ENCODE results near the gene BARX1. TPM values are rescaled to one million over a fixed set of nuclear protein-coding genes. Genes with fewer than 3 reads are reported as not detected.

The BARX1 gene
- total RNA-seq, 1 donor from 2014 or later: not detected

DNA sequence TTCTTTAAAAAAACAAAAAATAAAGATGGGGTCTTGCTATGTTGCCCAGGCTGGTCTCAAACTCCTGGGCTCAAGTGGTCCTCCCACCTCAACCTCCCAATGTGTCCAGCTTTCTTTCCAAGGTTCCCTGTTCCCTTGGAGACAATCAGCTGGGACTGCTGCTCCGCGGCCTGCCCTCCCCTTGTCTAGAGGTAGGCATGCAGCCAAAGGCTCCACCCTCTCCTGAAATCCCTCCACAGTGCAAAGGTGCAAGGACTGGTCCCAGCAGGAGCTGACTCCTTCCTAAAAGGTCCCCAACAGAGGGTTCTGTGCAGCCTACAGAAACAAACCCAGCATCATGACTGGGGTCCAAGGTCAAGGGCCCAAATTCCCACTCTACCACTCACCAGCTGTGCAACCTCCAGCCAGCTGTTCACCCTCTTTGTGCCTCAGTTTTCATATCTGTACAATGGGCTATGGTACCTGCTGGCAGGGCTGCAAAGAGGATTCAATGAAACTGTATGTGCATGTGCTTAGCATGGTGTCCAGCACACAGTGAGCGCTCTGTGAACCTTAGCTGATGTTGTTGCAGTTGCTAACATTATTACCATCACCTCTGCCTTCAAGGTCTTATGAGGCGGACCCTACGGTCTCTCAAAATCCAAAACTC, 47.5 kb downstream of the BARX1 start:
- H3K27me3 ChIP-seq (ENCODE audit: low read depth): peaks cover 35% of the 10 kb centered on the region
- intact Hi-C loops (cut with DNase I): no loop called here
- H3K27ac ChIP-seq: no peak overlapping the region
- H3K9me3 ChIP-seq: no peaks in the 10 kb centered on the region
- no peaks in the 10 kb centered on the region for H3K4me1 ChIP-seq
- DNase-seq: peak; percentile 13
- H3K36me3 ChIP-seq: no peaks in the 10 kb centered on the region
- no peak for ATAC-seq
- H3K4me3 ChIP-seq: no peak overlapping the region
- TF ChIP-seq CTCF (IDR thresholded peaks at IDR 0.05): no peak

DNA sequence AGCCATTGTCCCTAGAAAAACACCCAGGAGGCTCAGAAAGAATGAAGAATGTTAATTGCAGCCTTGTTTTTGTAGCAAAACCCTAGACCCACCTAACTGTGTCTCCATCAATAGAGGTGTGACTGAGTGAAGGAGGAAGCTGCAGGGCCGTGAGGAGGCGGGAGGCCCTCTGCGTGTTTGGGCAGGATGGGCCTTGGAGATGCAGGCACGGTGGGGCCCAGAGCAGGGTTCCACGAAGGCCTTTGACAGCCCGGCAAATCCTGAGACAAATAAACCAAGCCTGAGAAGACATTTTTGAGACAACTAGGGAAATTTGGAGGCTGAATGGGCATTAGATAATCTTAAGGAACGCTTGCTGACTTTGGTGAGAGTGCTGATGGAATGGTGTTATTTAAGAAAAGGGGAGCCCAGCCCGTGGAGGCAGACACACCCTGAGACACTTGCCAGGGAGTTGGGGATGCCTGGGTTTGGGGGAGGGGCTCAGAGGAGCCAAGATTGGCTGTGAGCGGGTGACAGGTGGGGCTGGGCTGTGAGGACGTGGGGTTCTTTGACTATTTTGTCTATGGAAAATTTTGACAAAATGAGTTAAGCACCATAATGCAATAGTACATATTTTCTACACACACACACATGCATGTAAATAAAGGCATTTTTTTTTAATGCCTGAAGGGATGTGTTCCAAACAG, 48.8 kb downstream of the BARX1 start:
- Histone ChIP-seq H3K27ac (no peak overlapping the region), H3K27me3 (ENCODE audit: low read depth) (peaks cover 34% of the 10 kb centered on the region), H3K36me3 (no peaks in the 10 kb centered on the region), H3K9me3 (no peaks in the 10 kb centered on the region), H3K4me3 (no peak overlapping the region), H3K4me1 (no peaks in the 10 kb centered on the region)
- no peak for TF ChIP-seq CTCF (IDR thresholded peaks at IDR 0.05)
- no peak for DNase-seq
- intact Hi-C loops (cut with DNase I): no loop called here
- ATAC-seq: no peak

DNA sequence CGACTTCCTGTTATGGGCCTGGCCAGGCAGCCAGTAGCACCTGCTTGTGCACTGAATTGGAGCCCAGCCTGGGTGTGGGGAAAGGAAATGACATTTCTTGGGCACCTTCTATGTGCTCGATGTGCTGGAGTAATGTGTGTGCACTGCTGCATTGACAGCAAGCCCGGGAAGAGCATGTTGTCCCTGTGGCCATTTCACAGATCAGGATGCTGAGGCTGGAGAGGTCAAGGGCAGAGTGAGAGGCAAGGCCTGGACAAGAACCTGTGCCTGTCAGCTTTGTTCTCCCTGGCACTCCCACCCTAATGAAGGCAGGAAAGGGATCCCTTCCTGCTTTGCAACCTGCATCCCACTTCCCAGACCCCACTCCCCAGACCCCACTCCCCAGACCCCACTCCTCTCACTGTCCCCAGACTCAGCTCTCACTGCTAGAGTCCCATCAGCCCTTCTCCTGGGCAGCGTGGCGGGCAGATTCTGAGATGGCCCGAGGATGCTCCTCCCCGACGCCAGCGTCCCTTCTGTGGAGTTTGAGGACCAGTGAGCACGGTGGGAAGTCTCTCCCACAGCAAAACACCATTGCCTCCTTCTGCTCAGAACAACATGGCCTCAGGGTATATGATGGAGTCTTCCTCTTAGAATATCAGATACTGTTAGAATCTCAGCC, 49.6 kb downstream of the BARX1 start:
- no peaks in the 10 kb centered on the region for H3K9me3 ChIP-seq
- peaks cover 27% of the 10 kb centered on the region for H3K27me3 ChIP-seq (ENCODE audit: low read depth)
- H3K36me3 ChIP-seq: no peaks in the 10 kb centered on the region
- no peak overlapping the region for H3K27ac ChIP-seq
- no peak for TF ChIP-seq CTCF (IDR thresholded peaks at IDR 0.05)
- no peak overlapping the region for H3K4me3 ChIP-seq
- no peaks in the 10 kb centered on the region for H3K4me1 ChIP-seq
- DNase-seq (no peak), ATAC-seq (no peak)
- intact Hi-C loops (cut with DNase I): no loop called here

DNA sequence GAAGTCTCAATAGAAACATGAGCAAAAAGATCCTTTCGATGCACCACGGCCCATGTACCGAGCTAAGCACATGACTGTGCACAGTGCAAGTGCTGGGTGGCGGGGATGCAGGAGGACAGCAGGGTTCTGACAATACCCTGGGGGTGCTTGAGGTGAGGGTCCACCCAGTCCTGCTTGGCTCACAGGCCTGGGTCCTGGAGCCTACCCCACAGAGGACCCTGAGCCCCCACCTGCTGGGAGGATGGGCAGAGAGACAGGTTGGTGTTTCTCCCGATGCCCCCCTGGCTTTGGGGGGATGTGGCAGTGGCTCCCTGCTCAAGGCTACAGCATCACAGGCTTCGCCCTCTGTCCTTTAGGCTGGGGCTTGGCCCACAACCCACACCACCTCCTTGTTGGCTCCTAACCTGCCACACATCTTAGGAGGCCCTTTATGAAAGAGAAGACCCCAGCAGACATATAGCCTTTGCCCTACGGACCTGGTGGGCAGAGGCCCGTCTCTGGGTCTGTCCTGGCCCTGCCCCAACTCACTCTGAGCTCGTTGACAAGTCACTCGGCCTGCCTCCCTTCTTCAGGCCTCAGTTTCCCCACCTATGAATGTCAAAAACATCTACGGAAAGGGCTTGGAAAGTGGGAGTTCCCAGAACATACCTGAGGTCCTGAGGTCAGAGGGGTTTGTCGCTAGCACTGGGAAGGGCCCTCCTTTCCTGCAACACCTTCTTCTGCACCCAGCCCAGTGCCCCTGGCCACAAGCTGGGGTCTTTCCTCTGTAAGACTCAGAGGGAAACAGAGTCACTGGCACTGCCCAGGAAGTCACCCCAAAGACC, 50.3 kb downstream of the BARX1 start:
- no peak for ATAC-seq
- H3K27ac ChIP-seq: no peak overlapping the region
- no peaks in the 10 kb centered on the region for H3K4me1 ChIP-seq
- no peak overlapping the region for H3K4me3 ChIP-seq
- no peaks in the 10 kb centered on the region for H3K36me3 ChIP-seq
- H3K9me3 ChIP-seq: no peaks in the 10 kb centered on the region
- intact Hi-C loops (cut with DNase I): no loop called here
- no peak for DNase-seq
- no peak for TF ChIP-seq CTCF (IDR thresholded peaks at IDR 0.05)
- H3K27me3 ChIP-seq (ENCODE audit: low read depth): peaks cover 19% of the 10 kb centered on the region

DNA sequence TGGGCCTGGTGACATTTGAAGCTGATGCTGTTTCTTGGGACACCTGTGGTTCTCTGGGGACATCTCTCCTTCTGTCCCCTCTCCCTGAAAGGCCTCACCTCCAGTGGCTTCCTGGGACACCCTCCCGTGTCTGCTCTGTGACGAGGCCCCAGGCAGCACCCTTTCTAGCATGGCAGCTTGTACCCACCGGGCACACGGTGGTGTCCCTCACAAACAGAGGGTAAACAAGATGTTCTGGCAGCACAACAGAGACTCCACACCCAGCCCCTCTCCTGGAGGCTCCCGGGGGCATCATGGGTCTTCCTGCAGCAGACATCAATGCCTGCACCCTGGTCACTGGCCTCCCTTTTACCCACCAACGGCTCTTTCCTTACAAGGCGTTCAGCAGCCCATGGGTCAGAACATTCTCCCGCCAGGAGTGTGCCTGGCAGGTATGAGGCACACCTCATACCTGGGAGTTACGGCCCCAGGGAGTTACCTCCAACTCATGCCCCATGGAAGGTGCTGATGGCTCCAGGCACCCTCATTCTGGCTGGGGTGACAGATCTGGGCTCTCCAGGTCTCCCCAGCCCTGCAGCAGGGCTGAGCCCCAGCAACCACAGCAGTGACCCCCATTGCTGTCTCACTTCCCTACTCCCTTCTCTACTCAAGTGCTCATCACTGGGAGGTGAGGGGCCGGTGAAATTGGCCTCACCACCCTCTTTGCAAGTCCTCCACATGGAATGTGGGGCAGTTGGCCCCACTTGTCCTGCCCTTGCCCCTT, 51.1 kb downstream of the BARX1 start:
- intact Hi-C loops (cut with DNase I): no loop called here
- Histone ChIP-seq H3K27me3 (ENCODE audit: low read depth) (peaks cover 14% of the 10 kb centered on the region), H3K27ac (no peak overlapping the region), H3K4me3 (no peak overlapping the region), H3K36me3 (no peaks in the 10 kb centered on the region), H3K9me3 (no peaks in the 10 kb centered on the region), H3K4me1 (no peaks in the 10 kb centered on the region)
- DNase-seq: no peak
- TF ChIP-seq CTCF (IDR thresholded peaks at IDR 0.05): no peak
- no peak for ATAC-seq

Measured in lower lobe of right lung (tissue), 2 donors.